ENCODE data around the gene NELFA. TPM values are rescaled to one million over a fixed set of nuclear protein-coding genes. Genes with fewer than 3 reads are reported as not detected.
A peak's percentile ranks its signal among the peaks of the same experiment; 100 is the strongest.

NELFA gene
- total RNA-seq, 1 donor from 2014 or later = 55.2 TPM

DNA sequence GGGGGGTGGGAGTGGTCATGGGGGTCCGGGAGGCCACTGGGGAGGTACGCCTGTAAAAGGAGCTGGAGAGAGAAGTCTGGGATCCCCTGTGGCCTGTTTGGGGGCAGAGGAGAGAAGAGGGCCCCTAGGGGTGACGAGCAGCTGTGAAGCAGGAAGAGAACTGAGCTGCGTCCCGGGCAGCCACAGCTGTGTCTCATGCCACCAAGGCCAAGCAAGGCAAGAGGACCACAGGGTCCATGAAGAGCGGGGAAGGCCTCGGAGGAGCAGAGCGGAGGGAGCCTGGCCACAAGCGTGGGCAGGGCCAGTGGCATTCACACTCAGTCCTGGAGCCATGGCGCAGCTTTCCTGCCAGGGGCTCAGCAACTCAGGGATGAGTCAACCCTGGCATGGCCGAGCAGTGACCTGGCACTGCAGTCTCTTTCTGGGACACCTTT is 36.8 kb upstream of the NELFA start:
- TF ChIP-seq, protein P1, sequence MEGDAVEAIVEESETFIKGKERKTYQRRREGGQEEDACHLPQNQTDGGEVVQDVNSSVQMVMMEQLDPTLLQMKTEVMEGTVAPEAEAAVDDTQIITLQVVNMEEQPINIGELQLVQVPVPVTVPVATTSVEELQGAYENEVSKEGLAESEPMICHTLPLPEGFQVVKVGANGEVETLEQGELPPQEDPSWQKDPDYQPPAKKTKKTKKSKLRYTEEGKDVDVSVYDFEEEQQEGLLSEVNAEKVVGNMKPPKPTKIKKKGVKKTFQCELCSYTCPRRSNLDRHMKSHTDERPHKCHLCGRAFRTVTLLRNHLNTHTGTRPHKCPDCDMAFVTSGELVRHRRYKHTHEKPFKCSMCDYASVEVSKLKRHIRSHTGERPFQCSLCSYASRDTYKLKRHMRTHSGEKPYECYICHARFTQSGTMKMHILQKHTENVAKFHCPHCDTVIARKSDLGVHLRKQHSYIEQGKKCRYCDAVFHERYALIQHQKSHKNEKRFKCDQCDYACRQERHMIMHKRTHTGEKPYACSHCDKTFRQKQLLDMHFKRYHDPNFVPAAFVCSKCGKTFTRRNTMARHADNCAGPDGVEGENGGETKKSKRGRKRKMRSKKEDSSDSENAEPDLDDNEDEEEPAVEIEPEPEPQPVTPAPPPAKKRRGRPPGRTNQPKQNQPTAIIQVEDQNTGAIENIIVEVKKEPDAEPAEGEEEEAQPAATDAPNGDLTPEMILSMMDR (conservative IDR thresholded peaks at IDR 0.05) = no peak
- Mint-ChIP-seq H3K27me3 (ENCODE audit: low read depth) (peaks cover 9% of the 10 kb centered on the region), H3K4me3 (peak overlapping the region; percentile 61), H3K4me1 (no peaks in the 10 kb centered on the region), H3K36me3 (ENCODE audit: low read depth) (no peaks in the 10 kb centered on the region), H3K9me3 (no peaks in the 10 kb centered on the region), H3K27ac (ENCODE audit: unreplicated experiment) (no peak overlapping the region)
- no peak for DNase-seq (ENCODE audit: low read depth, low spot score)

DNA sequence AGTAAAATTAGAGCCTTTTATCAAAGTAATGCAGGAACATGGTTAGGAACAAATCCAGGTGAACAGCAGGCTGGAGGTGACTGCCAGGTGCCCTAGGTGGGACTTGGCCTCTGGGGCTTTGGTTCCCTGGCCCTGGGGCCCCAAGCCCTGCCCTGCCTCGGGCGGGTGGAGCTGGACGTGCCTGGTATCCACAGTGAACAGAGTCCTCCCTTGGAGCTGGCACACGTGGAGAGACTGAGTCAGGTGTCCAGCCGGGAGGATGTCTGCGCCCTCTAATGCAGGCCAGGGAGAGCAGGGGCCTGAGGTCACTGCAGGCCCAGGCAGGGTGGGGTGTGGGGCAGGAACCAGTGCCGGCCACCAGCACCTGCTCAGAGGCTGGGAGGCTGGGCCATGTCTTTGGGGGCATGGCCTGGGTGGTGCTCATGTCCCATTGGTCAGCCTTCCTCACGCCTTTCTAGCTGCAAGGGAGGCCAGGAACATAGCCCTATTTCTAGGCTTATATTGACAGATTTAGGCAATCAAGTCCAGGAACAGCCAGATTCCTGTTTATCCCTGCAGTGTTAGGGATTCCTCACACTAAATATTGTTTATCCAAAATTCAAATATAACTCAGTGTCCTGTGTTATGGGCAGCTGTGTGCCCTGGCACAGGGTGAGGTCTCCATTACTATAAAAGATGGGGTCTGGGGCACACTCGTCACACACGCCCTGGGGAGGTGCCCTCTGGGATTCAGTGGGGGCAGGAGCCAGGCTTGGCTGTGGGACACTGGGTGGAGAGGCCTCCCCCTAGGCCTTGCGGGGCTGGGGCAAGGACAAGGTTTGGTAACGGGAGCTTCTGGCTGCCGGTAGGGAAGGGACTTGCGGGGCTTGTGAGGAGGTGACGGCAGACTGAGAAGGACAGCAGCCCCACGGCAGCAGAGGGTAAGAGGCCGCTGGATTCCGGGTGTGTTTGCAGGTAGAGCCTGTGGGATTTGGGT is 36.1 kb upstream of the NELFA start:
- Mint-ChIP-seq H3K27ac (ENCODE audit: unreplicated experiment) (no peak overlapping the region), H3K4me1 (no peaks in the 10 kb centered on the region), H3K4me3 (peak overlapping the region; percentile 61), H3K27me3 (ENCODE audit: low read depth) (peaks cover 13% of the 10 kb centered on the region), H3K9me3 (no peaks in the 10 kb centered on the region), H3K36me3 (ENCODE audit: low read depth) (no peaks in the 10 kb centered on the region)
- TF ChIP-seq, protein P1 (conservative IDR thresholded peaks at IDR 0.05) = no peak
- DNase-seq (ENCODE audit: low read depth, low spot score) = no peak

DNA sequence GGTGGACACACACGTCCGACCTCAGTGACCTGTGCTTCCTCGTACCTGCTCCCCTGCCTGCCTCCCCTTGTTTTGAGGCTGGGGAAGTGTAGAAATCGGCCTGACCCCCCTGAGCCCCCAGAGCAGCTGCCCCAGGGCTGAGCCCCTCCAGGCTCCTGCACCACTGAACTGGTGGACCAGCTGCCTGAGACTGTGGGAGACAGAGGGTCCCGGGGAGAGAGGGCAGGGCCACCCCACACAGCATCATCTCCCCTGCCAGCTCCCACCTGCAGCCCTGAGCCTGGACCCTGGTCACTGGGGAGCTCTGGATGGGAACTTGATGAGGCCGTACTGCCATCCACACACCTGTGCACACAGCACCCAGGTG is 35.3 kb upstream of the NELFA start:
- H3K27ac Mint-ChIP-seq (ENCODE audit: unreplicated experiment) = no peak overlapping the region
- no peaks in the 10 kb centered on the region for H3K9me3 Mint-ChIP-seq
- H3K36me3 Mint-ChIP-seq (ENCODE audit: low read depth) = no peaks in the 10 kb centered on the region
- peaks cover 18% of the 10 kb centered on the region for H3K27me3 Mint-ChIP-seq (ENCODE audit: low read depth)
- DNase-seq (ENCODE audit: low read depth, low spot score) = no peak
- H3K4me3 Mint-ChIP-seq = peak overlapping the region; percentile 61
- no peaks in the 10 kb centered on the region for H3K4me1 Mint-ChIP-seq
- TF ChIP-seq, protein P1 (conservative IDR thresholded peaks at IDR 0.05) = no peak

DNA sequence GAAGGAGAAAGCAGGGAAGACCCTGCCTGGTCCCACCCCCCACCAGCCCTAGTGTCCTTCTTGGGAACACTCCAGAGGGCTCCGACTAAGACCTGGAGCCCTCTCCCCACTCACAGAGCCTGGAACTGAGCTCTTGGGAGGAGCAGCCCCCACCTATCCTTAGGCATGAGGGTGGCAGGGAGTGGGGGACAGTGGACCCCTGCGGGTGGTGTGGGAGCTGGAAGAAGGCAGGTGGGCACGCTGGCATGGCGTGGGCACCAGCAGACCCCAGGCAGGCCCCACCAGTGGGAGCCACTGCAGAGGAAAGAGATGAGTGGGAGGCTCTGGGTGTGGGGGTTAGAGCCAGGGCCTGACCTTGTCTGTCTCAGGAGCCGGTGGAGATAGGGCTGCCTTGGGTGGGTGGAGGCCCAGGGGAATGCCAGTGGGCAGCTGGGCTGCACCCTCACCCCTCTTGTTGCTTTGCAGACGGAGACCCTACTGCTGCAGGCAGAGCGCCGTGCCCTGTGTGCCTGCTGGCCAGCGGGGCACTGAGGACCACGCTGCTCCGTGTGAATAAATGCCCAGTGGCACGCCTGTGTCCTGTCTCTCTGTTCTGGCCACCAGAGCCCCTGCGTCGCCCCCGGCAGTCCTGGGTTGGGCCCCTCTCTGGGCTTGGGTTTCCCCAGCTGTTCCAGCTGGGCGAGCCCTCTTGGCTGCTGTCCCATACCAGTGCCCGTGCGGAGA is 34.8 kb upstream of the NELFA start:
- TF ChIP-seq, protein P1 (conservative IDR thresholded peaks at IDR 0.05) = no peak
- peaks cover 24% of the 10 kb centered on the region for H3K27me3 Mint-ChIP-seq (ENCODE audit: low read depth)
- no peaks in the 10 kb centered on the region for H3K4me1 Mint-ChIP-seq
- no peak for DNase-seq (ENCODE audit: low read depth, low spot score)
- H3K27ac Mint-ChIP-seq (ENCODE audit: unreplicated experiment) = no peak overlapping the region
- H3K36me3 Mint-ChIP-seq (ENCODE audit: low read depth) = no peaks in the 10 kb centered on the region
- H3K4me3 Mint-ChIP-seq = peak overlapping the region; percentile 87
- H3K9me3 Mint-ChIP-seq = no peaks in the 10 kb centered on the region

DNA sequence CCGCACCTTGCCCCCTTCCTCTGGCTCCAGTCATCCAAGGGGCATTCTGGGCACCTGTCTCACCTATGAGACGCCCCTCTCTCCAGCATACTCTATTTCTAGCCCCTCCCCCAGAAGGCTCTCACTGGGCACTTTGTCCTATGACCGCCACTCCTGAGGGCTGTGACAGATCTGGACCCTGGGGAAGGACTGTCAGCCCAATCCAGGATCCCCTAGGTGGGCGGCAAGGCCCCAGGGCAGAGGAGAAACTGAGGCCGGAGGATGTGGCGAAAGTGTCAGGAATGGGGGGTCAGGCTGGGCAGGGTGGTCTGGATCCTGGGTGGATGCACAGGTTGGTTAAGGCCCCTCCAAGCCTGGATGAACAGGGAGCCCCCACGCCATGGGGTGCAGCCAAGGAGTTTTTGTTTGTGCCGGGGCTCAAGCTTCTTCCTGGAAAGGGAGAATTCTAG is 34.2 kb upstream of the NELFA start:
- H3K4me1 Mint-ChIP-seq = no peaks in the 10 kb centered on the region
- H3K36me3 Mint-ChIP-seq (ENCODE audit: low read depth) = no peaks in the 10 kb centered on the region
- no peak for DNase-seq (ENCODE audit: low read depth, low spot score)
- H3K4me3 Mint-ChIP-seq = peak overlapping the region; percentile 87
- TF ChIP-seq, protein P1 (conservative IDR thresholded peaks at IDR 0.05) = no peak
- H3K27ac Mint-ChIP-seq (ENCODE audit: unreplicated experiment) = no peak overlapping the region
- peaks cover 27% of the 10 kb centered on the region for H3K27me3 Mint-ChIP-seq (ENCODE audit: low read depth)
- no peaks in the 10 kb centered on the region for H3K9me3 Mint-ChIP-seq
